GM12878 (cell line): Measurements from ENCODE around the gene ABHD13. TPM values are rescaled to one million over a fixed set of nuclear protein-coding genes. Genes with fewer than 3 reads are reported as not detected.

ENCODE experiments used
- ATAC-seq: fragments of 200-7000 bp; cut with Tn5 transposase; 3 replicates; pipeline ENCODE4 v1.9.1; 2020; ENCODE audit warnings: mild to moderate bottlenecking, moderate library complexity
- BruUV-seq: library from RNA; stranded (reverse); fragments of 400-500 nt; replicated peaks from 2 replicates; lab custom pipeline; 2021; lab: Mats Ljungman, UMichigan
- CTCF ChIA-PET: fragments of 300-600 bp; sonication (Branson Sonifier 250); formaldehyde crosslinking; extraction: SDS; loops from one replicate; lab custom pipeline; 2021; ENCODE audit warnings: inconsistent platforms; lab: Yijun Ruan, JAX
- POLR2A ChIA-PET: fragments of 350-600 bp; formaldehyde crosslinking; extraction: SDS; loops from one replicate; lab custom pipeline; 2021; ENCODE audit warnings: inconsistent platforms; lab: Charles Lee
- RAD21 ChIA-PET: fragments of 300-600 bp; sonication (Branson Sonifier 250); formaldehyde crosslinking; loops from one replicate; lab custom pipeline; 2023; ENCODE audit warnings: antibody characterized with exemption; ENCODE audit not compliant: unreplicated experiment; lab: Charles Lee
- SMC1A ChIA-PET: fragments of 300-600 bp; sonication (Branson Sonifier 250); formaldehyde crosslinking; loops from one replicate; lab custom pipeline; 2023; ENCODE audit not compliant: unreplicated experiment, uncharacterized antibody; lab: Charles Lee
- DNase-seq: peaks from one replicate; pipeline ENCODE4 v3.0.0-alpha.2; 2011; ENCODE audit warnings: low read depth, low spot score
- FAIRE-seq: peaks from 3 replicates; lab custom pipeline; 2011; peaks lifted over from hg19 to GRCh38; lab: Jason Lieb, UNC
- H2AFZ ChIP-seq: 2 replicates; pipeline ENCODE4 v1.6.0; 2011; ENCODE audit warnings: low read depth, low read length, control low read depth; ENCODE audit not compliant: control insufficient read depth
- H3K27ac ChIP-seq: 2 replicates; pipeline ENCODE4 v1.5.1; 2011; ENCODE audit warnings: control low read depth; ENCODE audit not compliant: control insufficient read depth, insufficient read depth
- H3K27me3 ChIP-seq, 2 experiments: replicated peaks in 1 of 2; 2 replicates each; pipeline versions ENCODE4 v1.6.0 to v1.6.1; 2011; ENCODE audit warnings: low read length in 1 of 2; ENCODE audit not compliant: control insufficient read depth in 2 of 2, insufficient read depth in 2 of 2
- H3K36me3 ChIP-seq, 2 experiments: 2 replicates each; pipeline ENCODE4 v1.5.1; 2011; ENCODE audit warnings: low read length in 1 of 2; ENCODE audit not compliant: control insufficient read depth in 2 of 2, insufficient read depth in 2 of 2
- H3K4me1 ChIP-seq: 2 replicates; pipeline ENCODE4 v1.6.1; 2011; ENCODE audit warnings: mild to moderate bottlenecking, low read length, moderate library complexity, mixed read lengths; ENCODE audit not compliant: control insufficient read depth, insufficient read depth
- H3K4me2 ChIP-seq: 2 replicates; pipeline ENCODE4 v1.6.0; 2011; ENCODE audit warnings: control low read depth; ENCODE audit not compliant: control insufficient read depth, insufficient read depth
- H3K4me3 ChIP-seq: fragments of 200-600 bp; sonication (generic); 2 replicates; pipeline ENCODE4 v1.5.1; 2016
- H3K79me2 ChIP-seq: 2 replicates; pipeline ENCODE4 v1.6.0; 2011; ENCODE audit warnings: low read length; ENCODE audit not compliant: control insufficient read depth, insufficient read depth
- H3K9ac ChIP-seq: 2 replicates; pipeline ENCODE4 v1.8.0; 2011; ENCODE audit warnings: low read length, control low read depth, mixed read lengths; ENCODE audit not compliant: control insufficient read depth, insufficient read depth
- H3K9me3 ChIP-seq: replicated peaks from 3 replicates; pipeline ENCODE4 v1.5.1; 2011; ENCODE audit warnings: mild to moderate bottlenecking, low read length; ENCODE audit not compliant: control insufficient read depth, insufficient read depth
- H4K20me1 ChIP-seq: 2 replicates; pipeline ENCODE4 v1.6.0; 2011; ENCODE audit not compliant: control insufficient read depth, insufficient read depth
- ATF3 ChIP-seq: IDR thresholded peaks from 2 replicates; pipeline ENCODE4 v1.6.1; 2011; ENCODE audit warnings: low read depth, mild to moderate bottlenecking, low read length, moderate library complexity, borderline replicate concordance; ENCODE audit errors: extremely low read depth
- MYB ChIP-seq: fragments of 150-350 bp; IDR thresholded peaks from 2 replicates; pipeline ENCODE4 v1.6.1; 2014; ENCODE audit warnings: mild to moderate bottlenecking, low read depth, low read length, borderline replicate concordance
- NFIC ChIP-seq: IDR thresholded peaks from 2 replicates; pipeline ENCODE4 v1.6.1; 2012; ENCODE audit warnings: low read depth, mild to moderate bottlenecking, inconsistent platforms, low read length, moderate library complexity
- PAX5 ChIP-seq: IDR thresholded peaks from 2 replicates; pipeline ENCODE4 v1.6.1; 2011; ENCODE audit warnings: low read depth, low read length, borderline replicate concordance
- PBX3 ChIP-seq: IDR thresholded peaks from 2 replicates; pipeline ENCODE4 v1.6.1; 2011; ENCODE audit warnings: mild to moderate bottlenecking, low read depth, low read length, moderate library complexity; ENCODE audit not compliant: insufficient replicate concordance
- RBBP5 ChIP-seq: fragments of 200-600 bp; sonication (generic); conservative IDR thresholded peaks from 2 replicates; pipeline ENCODE4 v1.6.1; 2016
- SKIL ChIP-seq: fragments of 450-650 bp; IDR thresholded peaks from 2 replicates; pipeline ENCODE4 v1.6.1; 2017; ENCODE audit warnings: mild to moderate bottlenecking, low read depth, inconsistent platforms; ENCODE audit not compliant: poor library complexity, severe bottlenecking
- STAT3 ChIP-seq: IDR thresholded peaks from 2 replicates; pipeline ENCODE4 v1.6.1; 2011; ENCODE audit warnings: low read depth, low read length, improper control_type of control experiment
- USF1 ChIP-seq: IDR thresholded peaks from 2 replicates; pipeline ENCODE4 v1.6.1; 2011; ENCODE audit warnings: borderline replicate concordance, low read depth, mild to moderate bottlenecking, moderate library complexity, mixed read lengths, low read length; ENCODE audit not compliant: insufficient read depth; ENCODE audit errors: extremely low read length
- WGBS: methylation state at CpG from one replicate; pipeline ENCODE4 v1.1.6; 2016; ENCODE audit warnings: low lambda C conversion rate; ENCODE audit not compliant: insufficient replicate concordance, insufficient coverage; ENCODE audit errors: missing lambda C conversion rate; 5-methylcytosine and 5-hydroxymethylcytosine counted together
- in situ Hi-C: fragments of 300-500 bp; cut with MboI; formaldehyde crosslinking; loops from 9 replicates; pipeline ENCODE4 v1.14.3; 2018; ENCODE audit warnings: mixed read lengths
- intact Hi-C: fragments of 100-400 bp; cut with micrococcal nuclease; formaldehyde crosslinking; loops from one replicate; pipeline ENCODE4 v1.14.2; 2022; ENCODE audit not compliant: unreplicated experiment
- polyA plus RNA-seq, 11 experiments: library from polyadenylated mRNA; depleted of rRNA in 4 of 11; unstranded in 6 of 11; stranded (reverse) in 5 of 11; fragments of >200 nt; fragmentation: Nextera tagmentation in 4 of 11; fragmentation: Illumina TruSeq in 1 of 11; extraction: Ambion mirVana in 4 of 11; extraction: Trizol in 1 of 11; gene quantifications; 1 replicate in 1 of 11; 2 replicates in 10 of 11; pipeline versions ENCODE4 v1.2.1 to v1.2.3, GENCODE V29; 2011 to 2016; ENCODE audit warnings: inconsistent platforms in 2 of 11, missing spikeins in 2 of 11, low read depth in 1 of 11
- total RNA-seq, 4 experiments: library from RNA; depleted of rRNA in 3 of 4; stranded (reverse); fragments of >200 nt in 3 of 4; fragmentation: Illumina TruSeq in 1 of 4; extraction: Trizol in 1 of 4; gene quantifications; 2 replicates each; pipeline versions ENCODE4 v1.2.1 to v1.2.3, GENCODE V29; 2013 to 2021

Gene ABHD13
- total and polyA plus RNA-seq, 10 of the 15 experiments (the other 5 are each of a cell fraction or from before 2014, with no cell fraction given) = 3.2 to 10.7 (median 6.5) TPM

- TF ChIP-seq PAX5 (no peak), STAT3 (no peak)
Measured at GRCh38 chr13:108194435-108194936, 23.7 kb upstream of the ABHD13 start (continued).

- no peaks in the 10 kb centered on the region for H4K20me1 ChIP-seq
- H3K4me2 ChIP-seq = no peak overlapping the region
- CTCF ChIA-PET = interaction anchor here (0.7 kb wide), 1 partner anchor 16 kb away, joined by 3 read pairs; no protein-coding TSS in a partner anchor
- RAD21 ChIA-PET = interaction anchor here (0.6 kb wide), 1 partner anchor 353 kb away, joined by 3 read pairs; no protein-coding TSS in a partner anchor
- intact Hi-C loops (no loop called here), in situ Hi-C loops (no loop called here)
- H3K9me3 ChIP-seq = peaks cover 2% of the 10 kb centered on the region; the same call in 1 of the 3 replicates
- H3K4me1 ChIP-seq = no peaks in the 10 kb centered on the region
- no TSS peak for BruUV-seq
- H2AFZ ChIP-seq = no peak overlapping the region
- POLR2A ChIA-PET = no interaction called here
- DNase-seq = no peak
- SMC1A ChIA-PET = no interaction called here
- H3K79me2 ChIP-seq = no peaks in the 10 kb centered on the region
- 11% methylated on average over 1 of the region's 1 CpG for WGBS
- TF ChIP-seq RBBP5 (no peak), SKIL (no peak), ATF3 (no peak), PBX3 (no peak), MYB (no peak), NFIC (no peak), USF1 (no peak)
- FAIRE-seq = no peak
- no peak overlapping the region for H3K4me3 ChIP-seq
- no peak overlapping the region for H3K9ac ChIP-seq
- no peak overlapping the region for H3K27ac ChIP-seq
- no peaks in the 10 kb centered on the region for H3K36me3 ChIP-seq
- no peak for ATAC-seq
- no peaks in the 10 kb centered on the region for H3K27me3 ChIP-seq
Measured at GRCh38 chr13:108195146-108195545, 23.0 kb upstream of the ABHD13 start.
